Measurements from ENCODE around the gene SHROOM3.

DNA sequence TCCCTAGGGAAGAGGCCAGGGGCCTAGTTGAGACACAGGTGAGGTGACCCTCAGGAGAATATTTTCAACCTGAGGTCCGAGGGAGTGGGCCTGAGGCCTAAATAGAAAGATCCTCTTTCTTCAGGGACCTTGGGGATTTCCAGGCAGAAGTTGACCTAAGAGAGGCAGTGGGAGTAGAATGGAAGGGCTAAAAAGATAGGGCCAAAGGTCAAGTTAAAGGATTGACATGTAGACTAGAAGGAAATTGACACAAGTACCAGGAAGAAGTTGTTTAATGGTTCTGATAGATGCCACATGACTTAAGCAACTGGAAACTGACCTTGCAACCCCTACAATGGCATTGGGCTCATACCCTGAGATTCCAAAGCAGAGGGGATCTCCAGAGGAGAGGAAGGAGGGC is 76.9 kb downstream of the SHROOM3 start:
- TF ChIP-seq, protein P1, sequence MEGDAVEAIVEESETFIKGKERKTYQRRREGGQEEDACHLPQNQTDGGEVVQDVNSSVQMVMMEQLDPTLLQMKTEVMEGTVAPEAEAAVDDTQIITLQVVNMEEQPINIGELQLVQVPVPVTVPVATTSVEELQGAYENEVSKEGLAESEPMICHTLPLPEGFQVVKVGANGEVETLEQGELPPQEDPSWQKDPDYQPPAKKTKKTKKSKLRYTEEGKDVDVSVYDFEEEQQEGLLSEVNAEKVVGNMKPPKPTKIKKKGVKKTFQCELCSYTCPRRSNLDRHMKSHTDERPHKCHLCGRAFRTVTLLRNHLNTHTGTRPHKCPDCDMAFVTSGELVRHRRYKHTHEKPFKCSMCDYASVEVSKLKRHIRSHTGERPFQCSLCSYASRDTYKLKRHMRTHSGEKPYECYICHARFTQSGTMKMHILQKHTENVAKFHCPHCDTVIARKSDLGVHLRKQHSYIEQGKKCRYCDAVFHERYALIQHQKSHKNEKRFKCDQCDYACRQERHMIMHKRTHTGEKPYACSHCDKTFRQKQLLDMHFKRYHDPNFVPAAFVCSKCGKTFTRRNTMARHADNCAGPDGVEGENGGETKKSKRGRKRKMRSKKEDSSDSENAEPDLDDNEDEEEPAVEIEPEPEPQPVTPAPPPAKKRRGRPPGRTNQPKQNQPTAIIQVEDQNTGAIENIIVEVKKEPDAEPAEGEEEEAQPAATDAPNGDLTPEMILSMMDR (IDR thresholded peaks at IDR 0.05), result no peak
- TF ChIP-seq POLR2AphosphoS5 (IDR thresholded peaks at IDR 0.05), result no peak

Data from stomach (tissue), 4 donors.